Activated CD4-positive, alpha-beta memory T cell treated with anti-CD3 and anti-CD28 coated beads, Interleukin-2, amount 10 ng/mL, durations not matched to agents 7 days and 5 days (primary cell): ENCODE results near the gene TEX9. TPM values are rescaled to one million over a fixed set of nuclear protein-coding genes. Genes with fewer than 3 reads are reported as not detected.
A peak's percentile ranks its signal among the peaks of the same experiment; 100 is the strongest.
"Not testable (repeated sequence)": the region's sequence is repeated elsewhere in the genome, so short reads cannot be mapped to it uniquely, and the experiment has no call there.

Experiments used
- CTCF ChIA-PET: fragments of 350-600 bp; sonication (Branson Sonifier 250); formaldehyde crosslinking; loops from one replicate; lab custom pipeline; 2021; ENCODE audit warnings: antibody characterized with exemption, inconsistent platforms; lab: Charles Lee
- POLR2A ChIA-PET: fragments of 350-600 bp; sonication (Branson Sonifier 250); formaldehyde crosslinking; loops from one replicate; lab custom pipeline; 2021; ENCODE audit warnings: antibody characterized with exemption; lab: Charles Lee
- DNase-seq: peaks from one replicate; pipeline ENCODE4 v3.0.0-alpha.2; 2020
- H3K27ac Mint-ChIP-seq: one replicate; pipeline ENCODE4 v1.8.0; 2021; ENCODE audit warnings: mild to moderate bottlenecking, mixed read lengths
- H3K27me3 Mint-ChIP-seq: one replicate; pipeline ENCODE4 v1.8.0; 2021; ENCODE audit warnings: mixed read lengths
- H3K36me3 Mint-ChIP-seq: one replicate; pipeline ENCODE4 v1.8.0; 2021; ENCODE audit warnings: low read depth, mixed read lengths
- H3K4me1 Mint-ChIP-seq: one replicate; pipeline ENCODE4 v1.8.0; 2021; ENCODE audit warnings: mixed read lengths
- H3K4me3 Mint-ChIP-seq: one replicate; pipeline ENCODE4 v1.8.0; 2021; ENCODE audit warnings: mild to moderate bottlenecking, mixed read lengths
- H3K9me3 Mint-ChIP-seq: one replicate; pipeline ENCODE4 v1.8.0; 2021; ENCODE audit warnings: mixed read lengths
- total RNA-seq, 2 experiments: library from RNA; stranded (reverse); gene quantifications; one replicate each; pipeline ENCODE4 v1.2.3, GENCODE V29; 2021

The TEX9 gene
- under 1 TPM; 0.38 to 0.78 TPM for total RNA-seq

DNA sequence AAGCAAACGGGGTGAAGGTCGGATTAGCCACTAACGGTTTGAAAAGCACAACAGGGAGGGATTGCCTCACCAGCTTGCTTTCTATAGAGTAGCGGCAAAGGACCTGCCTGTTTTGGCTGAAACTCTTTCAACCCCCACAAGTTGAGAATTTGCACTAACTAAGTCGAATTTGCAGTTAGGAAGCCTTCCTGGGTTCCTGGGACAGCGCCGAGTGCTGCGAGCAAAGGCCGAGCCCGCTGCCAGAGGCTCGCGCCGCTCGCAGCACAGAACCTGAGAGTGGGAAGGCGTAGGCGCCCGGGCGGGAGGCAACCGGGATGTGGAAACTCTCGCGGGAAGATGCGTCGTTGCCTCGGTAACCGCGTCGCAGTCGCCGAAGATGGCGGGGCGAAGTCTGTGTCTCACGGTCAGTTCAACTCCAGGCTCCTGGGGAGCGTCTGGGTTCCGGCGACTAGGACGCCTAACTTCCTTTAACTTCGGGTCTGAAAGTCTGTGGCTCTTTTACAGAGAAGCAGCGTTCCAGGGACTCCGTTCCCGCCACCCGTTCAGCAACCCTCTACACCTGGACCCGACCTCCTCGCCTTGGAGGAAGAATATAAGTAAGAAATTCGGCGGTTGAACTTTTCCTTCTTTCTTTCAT, at the start of gene TEX9:
TSS of gene TEX9 (plus strand) at position 352 of the 637 bp plus-strand sequence. CDS start at position 377, 25 bp downstream.
- peak within 1 kb of the TSS; percentile 81 for H3K4me3 Mint-ChIP-seq
- H3K9me3 Mint-ChIP-seq: no peaks in the 10 kb centered on the region
- peak; percentile 79 for DNase-seq
- H3K36me3 Mint-ChIP-seq: no peaks in the 10 kb centered on the region
- ChIA-PET CTCF (no interaction called here), POLR2A (no interaction called here)
- H3K4me1 Mint-ChIP-seq: peaks cover 18% of the 10 kb centered on the region
- peaks cover 28% of the 10 kb centered on the region for H3K27me3 Mint-ChIP-seq
- no peak within 1 kb of the TSS for H3K27ac Mint-ChIP-seq

DNA sequence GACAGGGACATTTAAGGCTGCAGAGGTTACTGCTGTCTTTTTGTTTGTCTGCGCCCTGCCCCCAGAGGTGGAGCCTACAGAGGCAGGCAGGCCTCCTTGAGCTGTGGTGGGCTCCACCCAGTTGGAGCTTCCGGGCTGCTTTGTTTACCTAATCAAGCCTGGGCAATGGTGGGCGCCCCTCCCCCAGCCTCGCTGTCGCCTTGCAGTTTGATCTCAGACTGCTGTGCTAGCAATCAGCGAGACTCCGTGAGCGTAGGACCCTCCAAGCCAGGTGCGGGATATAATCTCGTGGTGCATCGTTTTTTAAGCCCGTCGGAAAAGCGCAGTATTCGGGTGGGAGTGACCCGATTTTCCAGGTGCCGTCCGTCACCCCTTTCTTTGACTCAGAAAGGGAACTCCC, 48.7 kb upstream of the TEX9 start:
- H3K36me3 Mint-ChIP-seq, H3K27ac Mint-ChIP-seq, H3K4me1 Mint-ChIP-seq, H3K4me3 Mint-ChIP-seq, H3K9me3 Mint-ChIP-seq, H3K27me3 Mint-ChIP-seq, CTCF ChIA-PET, DNase-seq, POLR2A ChIA-PET: not testable (repeated sequence)

DNA sequence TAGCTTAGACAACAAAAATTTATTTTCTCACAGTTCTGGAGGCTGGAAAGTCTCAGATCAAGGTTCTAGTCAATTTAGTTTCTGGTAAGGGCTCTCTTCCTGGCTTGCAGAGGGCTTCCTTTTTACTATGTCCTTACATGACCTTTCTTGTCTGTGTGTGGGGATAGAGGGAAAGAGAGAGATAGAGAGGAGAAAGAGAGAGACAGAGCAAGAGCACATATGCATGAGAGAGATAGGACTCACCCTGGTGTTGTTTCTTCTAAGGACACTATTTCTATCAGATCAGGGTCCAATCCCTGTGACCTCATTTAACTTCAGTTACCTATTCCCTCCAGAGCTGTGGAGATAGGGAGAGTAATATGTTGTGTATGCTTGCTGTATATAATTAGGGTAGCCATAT, 44.9 kb upstream of the TEX9 start:
- ChIA-PET POLR2A (no interaction called here), CTCF (no interaction called here)
- H3K27me3 Mint-ChIP-seq: no peaks in the 10 kb centered on the region
- DNase-seq: no peak
- H3K4me1 Mint-ChIP-seq: no peaks in the 10 kb centered on the region
- no peaks in the 10 kb centered on the region for H3K36me3 Mint-ChIP-seq
- no peak overlapping the region for H3K27ac Mint-ChIP-seq
- H3K4me3 Mint-ChIP-seq: no peak overlapping the region
- peaks cover 5% of the 10 kb centered on the region for H3K9me3 Mint-ChIP-seq

DNA sequence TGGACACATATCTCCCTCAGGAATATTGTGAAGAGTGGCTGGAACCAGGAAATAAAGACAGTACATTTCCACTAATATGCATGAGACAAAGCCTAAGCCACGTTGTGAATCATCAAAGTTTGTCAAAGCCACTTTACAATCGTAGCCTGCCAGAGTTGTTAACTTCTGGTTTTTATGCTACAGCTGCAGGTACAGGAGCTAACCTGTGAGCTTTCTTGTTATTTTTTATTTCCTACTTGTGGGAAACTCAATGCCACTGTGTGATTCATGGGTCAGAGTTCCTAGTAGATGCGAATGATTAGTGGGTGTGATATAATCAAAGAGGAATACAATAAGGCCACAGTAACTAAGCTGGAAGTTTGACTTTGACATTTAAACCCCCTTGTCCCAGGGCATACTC, 44.4 kb upstream of the TEX9 start:
- Mint-ChIP-seq H3K27ac (no peak overlapping the region), H3K4me1 (no peaks in the 10 kb centered on the region), H3K27me3 (no peaks in the 10 kb centered on the region), H3K36me3 (no peaks in the 10 kb centered on the region), H3K4me3 (no peak overlapping the region), H3K9me3 (peaks cover 5% of the 10 kb centered on the region)
- POLR2A ChIA-PET: no interaction called here
- CTCF ChIA-PET: no interaction called here
- no peak for DNase-seq

DNA sequence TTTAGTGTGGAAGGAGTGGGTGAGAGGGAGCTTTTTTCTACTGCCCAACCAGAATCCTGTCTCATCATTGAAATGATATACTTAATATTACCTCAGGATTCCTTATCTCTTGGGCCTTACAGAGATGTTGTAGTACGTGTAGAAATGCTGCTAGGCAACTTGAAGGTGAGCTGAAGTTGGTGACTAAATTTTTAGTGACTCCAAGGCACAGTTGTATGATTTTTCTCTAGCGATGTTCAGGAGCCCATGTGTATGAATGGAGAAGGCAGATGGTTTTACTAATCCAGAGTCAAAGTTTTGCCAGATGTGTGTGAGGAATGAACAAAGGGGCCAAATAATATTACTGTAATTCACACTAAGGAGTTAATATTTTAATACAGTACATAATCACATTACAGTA, 42.8 kb upstream of the TEX9 start:
- Mint-ChIP-seq H3K9me3 (peaks cover 2% of the 10 kb centered on the region), H3K27me3 (no peaks in the 10 kb centered on the region), H3K36me3 (no peaks in the 10 kb centered on the region), H3K4me1 (no peaks in the 10 kb centered on the region), H3K4me3 (no peak overlapping the region), H3K27ac (no peak overlapping the region)
- no peak for DNase-seq
- CTCF ChIA-PET: no interaction called here
- POLR2A ChIA-PET: no interaction called here

DNA sequence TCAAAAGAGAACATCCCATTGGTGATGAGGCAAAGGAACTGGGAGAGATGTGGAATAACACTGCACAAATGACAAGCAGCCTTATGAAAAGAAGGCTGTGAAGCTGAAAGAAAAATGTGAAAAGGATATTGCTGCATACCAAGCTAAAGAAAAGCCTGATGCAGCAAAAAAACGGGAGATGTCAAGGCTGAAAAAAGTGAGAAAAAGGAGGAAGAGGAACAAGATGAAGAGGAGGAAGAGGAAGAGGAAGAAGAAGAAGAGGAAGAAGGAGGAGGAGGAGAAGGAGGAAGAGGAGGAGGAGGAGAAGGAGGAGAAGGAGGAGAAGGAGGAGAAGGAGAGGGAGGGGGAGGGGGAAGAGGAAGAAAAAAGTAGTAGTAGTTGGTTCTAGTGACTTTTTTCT, 41.8 kb upstream of the TEX9 start:
- peaks cover 2% of the 10 kb centered on the region for H3K9me3 Mint-ChIP-seq
- no peak for DNase-seq
- POLR2A ChIA-PET: no interaction called here
- H3K4me1 Mint-ChIP-seq: no peaks in the 10 kb centered on the region
- CTCF ChIA-PET: no interaction called here
- H3K36me3 Mint-ChIP-seq: no peaks in the 10 kb centered on the region
- no peaks in the 10 kb centered on the region for H3K27me3 Mint-ChIP-seq
- no peak overlapping the region for H3K27ac Mint-ChIP-seq
- no peak overlapping the region for H3K4me3 Mint-ChIP-seq

DNA sequence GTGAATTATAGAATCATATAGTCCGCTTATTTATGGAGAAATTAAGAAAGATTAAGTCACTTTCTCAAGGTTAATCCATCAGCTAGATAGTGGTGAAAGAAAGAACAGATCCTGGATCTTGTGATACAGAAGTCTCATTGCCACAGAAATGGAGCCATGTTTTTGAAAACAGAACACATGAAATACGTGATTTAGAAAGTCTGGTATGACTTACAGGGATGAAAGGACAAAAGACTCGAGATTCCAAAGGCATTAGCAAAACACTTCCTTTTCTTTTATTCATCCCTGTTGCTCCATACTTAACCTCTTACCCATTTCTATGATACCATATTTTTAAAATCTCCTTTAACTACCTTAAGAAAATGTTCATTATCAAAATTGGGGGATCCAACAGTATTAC, 40.0 kb upstream of the TEX9 start:
- H3K27me3 Mint-ChIP-seq: no peaks in the 10 kb centered on the region
- no peak overlapping the region for H3K27ac Mint-ChIP-seq
- no peak for DNase-seq
- CTCF ChIA-PET: no interaction called here
- H3K4me1 Mint-ChIP-seq: no peaks in the 10 kb centered on the region
- H3K36me3 Mint-ChIP-seq: no peaks in the 10 kb centered on the region
- no peaks in the 10 kb centered on the region for H3K9me3 Mint-ChIP-seq
- POLR2A ChIA-PET: no interaction called here
- H3K4me3 Mint-ChIP-seq: no peak overlapping the region

DNA sequence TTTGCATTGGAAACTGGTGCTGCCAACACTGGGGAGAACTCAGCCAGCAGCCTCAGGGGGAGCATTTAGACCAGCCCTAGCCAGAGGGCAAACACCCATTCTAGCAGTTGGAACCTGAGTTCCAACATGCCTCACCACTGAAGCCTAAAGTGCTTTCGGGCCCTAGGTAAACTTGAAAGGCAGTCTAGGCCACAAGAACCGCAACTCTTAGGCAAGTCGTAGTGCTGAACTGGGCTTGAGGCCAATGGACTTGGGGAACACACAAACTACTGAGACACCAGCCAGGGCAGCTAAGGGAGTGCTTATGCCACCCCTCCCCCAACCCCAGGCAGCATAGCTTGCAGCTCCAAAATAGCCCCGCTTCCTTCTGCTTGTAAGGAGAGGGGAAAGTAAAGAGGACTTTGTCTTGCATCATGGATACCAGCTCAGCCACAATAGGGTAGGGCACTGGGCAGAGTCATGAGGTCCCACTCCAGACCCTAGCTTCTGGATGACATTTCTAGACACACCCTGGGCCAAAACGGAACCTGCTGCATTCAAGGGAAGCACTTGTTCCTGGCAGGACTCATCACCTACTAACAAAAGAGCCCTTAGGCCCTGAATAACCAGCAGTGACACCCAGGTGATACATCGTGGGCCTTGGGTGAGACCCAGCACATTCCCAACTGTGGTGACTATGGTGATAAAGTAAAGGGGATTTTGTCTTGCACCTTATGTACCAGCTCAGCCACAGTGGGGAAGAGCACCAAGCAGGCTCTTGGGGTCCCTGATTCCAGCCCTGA, 37.3 kb upstream of the TEX9 start:
- no peaks in the 10 kb centered on the region for H3K27me3 Mint-ChIP-seq
- H3K4me3 Mint-ChIP-seq: no peak overlapping the region
- no peak for DNase-seq
- H3K36me3 Mint-ChIP-seq: no peaks in the 10 kb centered on the region
- POLR2A ChIA-PET: no interaction called here
- H3K9me3 Mint-ChIP-seq: no peaks in the 10 kb centered on the region
- CTCF ChIA-PET: no interaction called here
- no peaks in the 10 kb centered on the region for H3K4me1 Mint-ChIP-seq
- no peak overlapping the region for H3K27ac Mint-ChIP-seq

DNA sequence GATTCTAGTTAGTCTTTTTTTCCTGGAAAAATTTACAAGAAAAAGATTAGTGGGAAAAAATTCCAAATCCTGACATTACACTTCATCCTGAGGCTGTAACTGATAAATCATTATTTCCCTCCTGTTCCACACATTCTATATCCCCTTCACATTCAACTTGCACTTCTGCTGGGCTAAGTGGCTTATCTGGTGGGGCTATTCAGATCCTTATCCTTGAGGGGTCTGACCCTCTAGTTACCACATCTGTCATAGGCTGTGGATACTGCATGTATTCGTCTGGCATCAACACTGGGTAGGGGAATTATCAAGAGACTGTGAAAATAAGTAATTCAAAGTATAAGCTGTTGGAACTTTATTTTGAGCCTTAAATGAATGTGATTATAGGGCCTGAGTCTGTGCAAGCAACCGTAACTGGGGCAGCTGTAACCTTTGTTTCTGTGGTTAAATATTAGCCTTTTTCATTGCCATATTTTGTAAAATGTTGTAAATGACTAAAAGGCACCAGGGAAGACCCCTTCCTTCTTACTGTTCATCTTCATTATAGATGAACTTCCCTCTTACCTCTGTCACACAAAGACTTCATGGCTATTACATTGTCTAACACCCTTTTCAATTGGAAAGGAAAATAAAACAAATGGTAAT, 28.0 kb upstream of the TEX9 start:
- H3K27me3 Mint-ChIP-seq: peaks cover 4% of the 10 kb centered on the region
- CTCF ChIA-PET: no interaction called here
- no peak for DNase-seq
- H3K4me1 Mint-ChIP-seq: no peaks in the 10 kb centered on the region
- POLR2A ChIA-PET: no interaction called here
- H3K9me3 Mint-ChIP-seq: no peaks in the 10 kb centered on the region
- H3K4me3 Mint-ChIP-seq: no peak overlapping the region
- no peaks in the 10 kb centered on the region for H3K36me3 Mint-ChIP-seq
- no peak overlapping the region for H3K27ac Mint-ChIP-seq

DNA sequence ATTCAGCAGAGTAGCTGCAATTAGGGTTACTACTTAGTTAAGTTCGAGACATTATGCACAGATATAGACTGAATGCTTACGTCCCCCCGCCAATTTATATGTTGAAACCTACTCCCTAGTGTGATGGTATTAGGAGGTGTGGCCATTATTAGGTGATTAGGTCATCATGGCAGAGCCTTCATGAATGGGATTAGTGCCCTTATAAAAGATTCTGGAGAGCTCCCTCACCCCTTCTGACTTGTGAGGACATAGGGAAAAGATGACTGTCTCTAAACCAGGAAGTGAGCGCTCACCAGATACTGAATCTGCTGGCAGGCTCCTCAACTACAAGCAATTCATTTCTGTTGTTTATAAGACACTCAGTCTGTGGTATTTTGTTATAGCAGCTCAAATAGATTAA, 25.6 kb upstream of the TEX9 start:
- ChIA-PET POLR2A (no interaction called here), CTCF (no interaction called here)
- no peak for DNase-seq
- Mint-ChIP-seq H3K4me3 (no peak overlapping the region), H3K4me1 (no peaks in the 10 kb centered on the region), H3K27me3 (peaks cover 4% of the 10 kb centered on the region), H3K36me3 (no peaks in the 10 kb centered on the region), H3K27ac (no peak overlapping the region), H3K9me3 (no peaks in the 10 kb centered on the region)

DNA sequence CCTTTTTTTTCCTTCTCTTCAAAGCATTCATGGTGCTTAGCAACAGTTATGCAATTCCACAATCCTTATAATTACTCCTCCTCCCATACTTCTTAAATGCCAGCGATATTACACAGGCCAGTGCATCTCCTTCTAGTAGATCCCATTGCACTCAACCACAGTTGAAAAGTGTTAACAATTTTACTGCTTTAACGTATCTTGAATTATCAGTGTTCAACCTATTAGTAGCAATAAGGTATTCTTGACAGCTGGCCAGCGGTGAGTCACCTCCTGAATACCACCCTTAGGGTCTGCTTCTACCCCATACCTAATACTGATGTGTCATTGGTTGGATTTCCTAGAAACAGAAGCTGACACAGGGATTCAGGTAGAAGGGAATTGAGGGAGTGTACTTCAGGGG, 24.0 kb upstream of the TEX9 start:
- Mint-ChIP-seq H3K9me3 (no peaks in the 10 kb centered on the region), H3K4me3 (no peak overlapping the region), H3K27me3 (peaks cover 5% of the 10 kb centered on the region), H3K36me3 (no peaks in the 10 kb centered on the region), H3K4me1 (no peaks in the 10 kb centered on the region), H3K27ac (no peak overlapping the region)
- DNase-seq: no peak
- ChIA-PET POLR2A (no interaction called here), CTCF (no interaction called here)

DNA sequence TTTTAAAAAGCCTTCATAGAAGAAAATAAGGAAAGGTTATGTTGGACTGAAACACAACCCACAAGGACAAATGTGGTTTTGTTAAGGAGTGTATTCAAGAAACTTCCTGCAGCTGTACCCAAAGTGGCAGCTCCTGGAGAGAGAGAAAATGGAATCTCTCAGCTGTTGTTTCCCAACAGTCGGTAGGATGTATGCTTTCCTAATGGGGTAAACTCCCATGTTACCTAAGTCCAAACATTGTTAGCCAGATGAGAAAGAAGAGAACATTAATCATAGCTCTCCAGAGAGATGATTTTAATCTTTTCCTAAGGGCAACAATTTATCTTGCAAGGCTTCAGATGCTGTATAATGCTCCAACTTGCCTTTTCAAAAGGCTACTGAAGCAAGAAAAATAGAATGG, 22.6 kb upstream of the TEX9 start:
- ChIA-PET CTCF (no interaction called here), POLR2A (no interaction called here)
- no peak overlapping the region for H3K27ac Mint-ChIP-seq
- H3K27me3 Mint-ChIP-seq: peaks cover 5% of the 10 kb centered on the region
- H3K4me3 Mint-ChIP-seq: no peak overlapping the region
- H3K4me1 Mint-ChIP-seq: no peaks in the 10 kb centered on the region
- H3K36me3 Mint-ChIP-seq: no peaks in the 10 kb centered on the region
- no peak for DNase-seq
- H3K9me3 Mint-ChIP-seq: no peaks in the 10 kb centered on the region

DNA sequence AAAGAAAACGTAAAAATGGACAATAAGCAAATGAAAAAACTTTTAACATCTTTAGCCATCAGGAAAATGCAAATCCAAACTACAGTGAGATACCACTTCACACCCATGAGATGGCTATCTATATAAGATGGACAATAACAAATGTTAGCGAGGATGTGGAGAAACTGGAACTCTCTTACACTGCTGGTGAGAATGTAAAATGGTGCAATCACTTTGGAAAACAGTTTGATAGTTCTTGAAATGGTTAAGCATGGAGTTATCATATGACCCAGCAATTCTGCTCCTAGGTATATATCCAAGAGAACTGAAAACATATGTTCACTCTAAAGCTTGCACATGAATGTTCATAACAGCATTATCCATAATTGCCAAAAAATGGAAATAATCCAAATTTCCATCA, 21.3 kb upstream of the TEX9 start:
- Mint-ChIP-seq H3K9me3 (no peaks in the 10 kb centered on the region), H3K4me3 (no peak overlapping the region), H3K36me3 (no peaks in the 10 kb centered on the region), H3K27me3 (peaks cover 5% of the 10 kb centered on the region), H3K4me1 (no peaks in the 10 kb centered on the region), H3K27ac (no peak overlapping the region)
- no peak for DNase-seq
- ChIA-PET POLR2A (no interaction called here), CTCF (no interaction called here)

DNA sequence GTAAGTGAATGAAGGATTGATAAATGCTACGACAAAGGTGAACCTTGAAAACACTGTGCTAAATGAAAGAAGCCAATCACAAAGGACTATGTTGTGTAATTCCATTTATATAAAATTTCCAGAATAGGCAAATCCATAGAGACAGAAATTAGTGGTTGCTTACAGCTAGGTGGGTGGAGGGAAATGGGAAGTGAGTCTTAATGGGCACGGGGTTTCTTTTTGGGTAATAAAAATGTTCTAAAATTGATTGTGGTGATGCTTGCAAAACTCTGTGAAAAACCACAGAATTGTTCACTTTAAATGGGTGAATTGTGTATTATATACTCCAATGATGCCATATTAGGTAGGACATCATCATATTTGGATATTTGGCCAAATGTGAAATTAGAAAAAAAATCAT, 20.9 kb upstream of the TEX9 start:
- no peak overlapping the region for H3K4me3 Mint-ChIP-seq
- no peaks in the 10 kb centered on the region for H3K36me3 Mint-ChIP-seq
- ChIA-PET POLR2A (no interaction called here), CTCF (no interaction called here)
- no peaks in the 10 kb centered on the region for H3K4me1 Mint-ChIP-seq
- peaks cover 6% of the 10 kb centered on the region for H3K27me3 Mint-ChIP-seq
- H3K9me3 Mint-ChIP-seq: no peaks in the 10 kb centered on the region
- H3K27ac Mint-ChIP-seq: no peak overlapping the region
- DNase-seq: no peak
